HepG2 (cell line): ENCODE measurements around the gene SGPP2.

Experiments used
- CTCF ChIP-seq: sonication (generic); formaldehyde crosslinking; IDR thresholded peaks from 2 replicates; pipeline ENCODE4 v1.5.0; 2020; ENCODE audit warnings: mild to moderate bottlenecking, missing genetic modification reagents, moderate library complexity
- ETV5 ChIP-seq: IDR thresholded peaks from 2 replicates; pipeline ENCODE4 v1.6.1; 2018; ENCODE audit warnings: missing biosample characterization, missing genetic modification reagents, inconsistent platforms, borderline replicate concordance
- EZH2 ChIP-seq: conservative IDR thresholded peaks from 2 replicates; pipeline ENCODE4 v1.6.1; 2012; ENCODE audit warnings: mild to moderate bottlenecking, low read depth, low read length, moderate library complexity
- KLF12 ChIP-seq: sonication (generic); formaldehyde crosslinking; IDR thresholded peaks from 2 replicates; pipeline ENCODE4 v1.4.0; 2020; ENCODE audit warnings: missing genetic modification reagents, borderline replicate concordance
- MYNN ChIP-seq: sonication (generic); formaldehyde crosslinking; IDR thresholded peaks from 2 replicates; pipeline ENCODE4 v1.4.0; 2020; ENCODE audit warnings: mild to moderate bottlenecking, low read depth, missing genetic modification reagents
- PATZ1 ChIP-seq: sonication (generic); formaldehyde crosslinking; IDR thresholded peaks from 2 replicates; pipeline ENCODE4 v1.4.0; 2020; ENCODE audit warnings: missing genetic modification reagents
- POGZ ChIP-seq: sonication (generic); formaldehyde crosslinking; IDR thresholded peaks from 2 replicates; pipeline ENCODE4 v1.4.0; 2020; ENCODE audit warnings: mild to moderate bottlenecking, missing genetic modification reagents
- POLR2A ChIP-seq, 2 experiments: IDR thresholded peaks; 2 replicates each; pipeline ENCODE4 v1.6.1; 2011; ENCODE audit warnings: low read depth in 2 of 2, low read length in 2 of 2, mild to moderate bottlenecking in 1 of 2, moderate library complexity in 1 of 2; ENCODE audit not compliant: insufficient read depth in 1 of 2
- SRF ChIP-seq: IDR thresholded peaks from 2 replicates; pipeline ENCODE4 v1.6.1; 2011; ENCODE audit warnings: mild to moderate bottlenecking, low read depth, low read length, moderate library complexity
- U2AF2 ChIP-seq: fragments of 200-400 bp; formaldehyde crosslinking; IDR thresholded peaks from 2 replicates; pipeline ENCODE4 v1.6.1; 2017; ENCODE audit warnings: low read depth, mild to moderate bottlenecking, low read length
- TF ChIP-seq, protein P1 (sequence below): IDR thresholded peaks from 2 replicates; pipeline ENCODE4 v1.6.1; 2016; ENCODE audit warnings: missing biosample characterization, missing genetic modification reagents, low read depth
- TF ChIP-seq, protein P2 (sequence below): IDR thresholded peaks from 2 replicates; pipeline ENCODE4 v1.6.1; 2016
- TF ChIP-seq, protein P3 (sequence below): sonication (generic); formaldehyde crosslinking; conservative IDR thresholded peaks from 2 replicates; pipeline ENCODE4 v1.8.0; 2022; ENCODE audit warnings: low read depth, missing genetic modification reagents

GRCh38 chr2:222442665-222443064, 18.3 kb downstream of the SGPP2 start:
- TF ChIP-seq, protein P1, sequence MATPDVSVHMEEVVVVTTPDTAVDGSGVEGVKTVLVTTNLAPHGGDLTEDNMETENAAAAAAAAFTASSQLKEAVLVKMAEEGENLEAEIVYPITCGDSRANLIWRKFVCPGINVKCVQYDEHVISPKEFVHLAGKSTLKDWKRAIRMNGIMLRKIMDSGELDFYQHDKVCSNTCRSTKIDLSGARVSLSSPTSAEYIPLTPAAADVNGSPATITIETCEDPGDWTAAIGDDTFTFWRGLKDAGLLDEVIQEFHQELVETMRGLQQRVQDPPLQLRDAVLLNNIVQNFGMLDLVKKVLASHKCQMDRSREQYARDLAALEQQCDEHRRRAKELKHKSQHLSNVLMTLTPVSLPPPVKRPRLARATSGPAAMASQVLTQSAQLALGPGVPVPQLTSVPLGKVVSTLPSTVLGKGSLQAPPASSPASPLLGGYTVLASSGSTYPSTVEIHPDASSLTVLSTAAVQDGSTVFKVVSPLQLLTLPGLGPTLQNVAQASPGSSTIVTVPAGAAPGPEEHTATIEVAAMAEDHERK: no peak
- TF ChIP-seq, protein P2, sequence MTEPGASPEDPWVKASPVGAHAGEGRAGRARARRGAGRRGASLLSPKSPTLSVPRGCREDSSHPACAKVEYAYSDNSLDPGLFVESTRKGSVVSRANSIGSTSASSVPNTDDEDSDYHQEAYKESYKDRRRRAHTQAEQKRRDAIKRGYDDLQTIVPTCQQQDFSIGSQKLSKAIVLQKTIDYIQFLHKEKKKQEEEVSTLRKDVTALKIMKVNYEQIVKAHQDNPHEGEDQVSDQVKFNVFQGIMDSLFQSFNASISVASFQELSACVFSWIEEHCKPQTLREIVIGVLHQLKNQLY (CRISPR knock-in tag): no peak
- TF ChIP-seq MYNN (CRISPR knock-in tag) (no peak), CTCF (CRISPR knock-in tag) (no peak), SRF (no peak), POGZ (CRISPR knock-in tag) (no peak), EZH2 (no peak), U2AF2 (no peak), POLR2A (IDR thresholded peaks at IDR 0.05; ENCODE audit: insufficient read depth in 1 of 2, low read depth in 2 of 2, low read length in 2 of 2) (no peak), KLF12 (CRISPR knock-in tag) (no peak), PATZ1 (CRISPR knock-in tag) (no peak), ETV5 (CRISPR knock-in tag) (no peak)
- TF ChIP-seq, protein P3, sequence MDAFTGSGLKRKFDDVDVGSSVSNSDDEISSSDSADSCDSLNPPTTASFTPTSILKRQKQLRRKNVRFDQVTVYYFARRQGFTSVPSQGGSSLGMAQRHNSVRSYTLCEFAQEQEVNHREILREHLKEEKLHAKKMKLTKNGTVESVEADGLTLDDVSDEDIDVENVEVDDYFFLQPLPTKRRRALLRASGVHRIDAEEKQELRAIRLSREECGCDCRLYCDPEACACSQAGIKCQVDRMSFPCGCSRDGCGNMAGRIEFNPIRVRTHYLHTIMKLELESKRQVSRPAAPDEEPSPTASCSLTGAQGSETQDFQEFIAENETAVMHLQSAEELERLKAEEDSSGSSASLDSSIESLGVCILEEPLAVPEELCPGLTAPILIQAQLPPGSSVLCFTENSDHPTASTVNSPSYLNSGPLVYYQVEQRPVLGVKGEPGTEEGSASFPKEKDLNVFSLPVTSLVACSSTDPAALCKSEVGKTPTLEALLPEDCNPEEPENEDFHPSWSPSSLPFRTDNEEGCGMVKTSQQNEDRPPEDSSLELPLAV (CRISPR knock-in tag): no peak
